ENCODE data around the gene USP54.

USP54 gene

GRCh38 chr10:73537288-73537687 lies 53.9 kb downstream of the USP54 start:
- H3K4me3 ChIP-seq (ENCODE audit: low read length in 2 of 2): no peak overlapping the region
- H3K27me3 ChIP-seq (ENCODE audit: control insufficient read depth in 2 of 2, insufficient read depth in 2 of 2, low read length in 2 of 2): no peaks in the 10 kb centered on the region
- H3K4me1 ChIP-seq (ENCODE audit: control insufficient read depth in 2 of 2, insufficient read depth in 2 of 2, low read length in 2 of 2): peaks cover 0 to 3% of the 10 kb centered on the region in 2 donors
- H3K36me3 ChIP-seq (ENCODE audit: control insufficient read depth in 2 of 2, insufficient read depth in 2 of 2, low read length in 2 of 2): peaks cover 33 to 46% of the 10 kb centered on the region in 2 donors
- no peak overlapping the region for H3K9ac ChIP-seq (ENCODE audit: low read depth in 1 of 2, low read length in 2 of 2)
- no peak overlapping the region for H3K27ac ChIP-seq (ENCODE audit: low read depth in 2 of 2, low read length in 2 of 2)
- no peaks in the 10 kb centered on the region for H3K9me3 ChIP-seq (ENCODE audit: control insufficient read depth in 2 of 2, low read length in 2 of 2)

GRCh38 chr10:73534857-73535256 lies 56.3 kb downstream of the USP54 start:
- Histone ChIP-seq H3K36me3 (ENCODE audit: control insufficient read depth in 2 of 2, insufficient read depth in 2 of 2, low read length in 2 of 2) (peaks cover 23 to 39% of the 10 kb centered on the region in 2 donors), H3K4me3 (ENCODE audit: low read length in 2 of 2) (no peak overlapping the region), H3K27me3 (ENCODE audit: control insufficient read depth in 2 of 2, insufficient read depth in 2 of 2, low read length in 2 of 2) (no peaks in the 10 kb centered on the region), H3K9ac (ENCODE audit: low read depth in 1 of 2, low read length in 2 of 2) (no peak overlapping the region), H3K9me3 (ENCODE audit: control insufficient read depth in 2 of 2, low read length in 2 of 2) (no peaks in the 10 kb centered on the region), H3K4me1 (ENCODE audit: control insufficient read depth in 2 of 2, insufficient read depth in 2 of 2, low read length in 2 of 2) (peaks cover 5 to 11% of the 10 kb centered on the region in 2 donors), H3K27ac (ENCODE audit: low read depth in 2 of 2, low read length in 2 of 2) (no peak overlapping the region)

- H3K36me3 ChIP-seq (ENCODE audit: control insufficient read depth in 2 of 2, insufficient read depth in 2 of 2, low read length in 2 of 2): peaks cover 22 to 37% of the 10 kb centered on the region in 2 donors
Measured at GRCh38 chr10:73529089-73529832, 61.9 kb downstream of the USP54 start.

GRCh38 chr10:73522263-73522662 lies 68.9 kb downstream of the USP54 start:
- Histone ChIP-seq H3K9ac (ENCODE audit: low read depth in 1 of 2, low read length in 2 of 2) (no peak overlapping the region), H3K27me3 (ENCODE audit: control insufficient read depth in 2 of 2, insufficient read depth in 2 of 2, low read length in 2 of 2) (no peaks in the 10 kb centered on the region), H3K4me3 (ENCODE audit: low read length in 2 of 2) (no peak overlapping the region), H3K9me3 (ENCODE audit: control insufficient read depth in 2 of 2, low read length in 2 of 2) (no peaks in the 10 kb centered on the region), H3K27ac (ENCODE audit: low read depth in 2 of 2, low read length in 2 of 2) (no peak overlapping the region), H3K4me1 (ENCODE audit: control insufficient read depth in 2 of 2, insufficient read depth in 2 of 2, low read length in 2 of 2) (no peaks in the 10 kb centered on the region), H3K36me3 (ENCODE audit: control insufficient read depth in 2 of 2, insufficient read depth in 2 of 2, low read length in 2 of 2) (peaks cover 56 to 69% of the 10 kb centered on the region in 2 donors)

More at GRCh38 chr10:73529089-73529832, 61.9 kb downstream of the USP54 start:
- H3K4me3 ChIP-seq (ENCODE audit: low read length in 2 of 2): no peak overlapping the region
- no peak overlapping the region for H3K27ac ChIP-seq (ENCODE audit: low read depth in 2 of 2, low read length in 2 of 2)
- H3K9ac ChIP-seq (ENCODE audit: low read depth in 1 of 2, low read length in 2 of 2): no peak overlapping the region
- H3K9me3 ChIP-seq (ENCODE audit: control insufficient read depth in 2 of 2, low read length in 2 of 2): no peaks in the 10 kb centered on the region
- H3K27me3 ChIP-seq (ENCODE audit: control insufficient read depth in 2 of 2, insufficient read depth in 2 of 2, low read length in 2 of 2): no peaks in the 10 kb centered on the region
- peaks cover 5 to 12% of the 10 kb centered on the region in 2 donors for H3K4me1 ChIP-seq (ENCODE audit: control insufficient read depth in 2 of 2, insufficient read depth in 2 of 2, low read length in 2 of 2)

- no peaks in the 10 kb centered on the region for H3K4me1 ChIP-seq (ENCODE audit: control insufficient read depth in 2 of 2, insufficient read depth in 2 of 2, low read length in 2 of 2)
- no peak overlapping the region for H3K4me3 ChIP-seq (ENCODE audit: low read length in 2 of 2)
- no peak overlapping the region for H3K27ac ChIP-seq (ENCODE audit: low read depth in 2 of 2, low read length in 2 of 2)
- H3K27me3 ChIP-seq (ENCODE audit: control insufficient read depth in 2 of 2, insufficient read depth in 2 of 2, low read length in 2 of 2): no peaks in the 10 kb centered on the region
- H3K36me3 ChIP-seq (ENCODE audit: control insufficient read depth in 2 of 2, insufficient read depth in 2 of 2, low read length in 2 of 2): peaks cover 57 to 63% of the 10 kb centered on the region in 2 donors
- no peak overlapping the region for H3K9ac ChIP-seq (ENCODE audit: low read depth in 1 of 2, low read length in 2 of 2)
- no peaks in the 10 kb centered on the region for H3K9me3 ChIP-seq (ENCODE audit: control insufficient read depth in 2 of 2, low read length in 2 of 2)
Measured at GRCh38 chr10:73519336-73519735, 71.8 kb downstream of the USP54 start.

GRCh38 chr10:73517166-73517888 lies 73.8 kb downstream of the USP54 start:
- Histone ChIP-seq H3K4me3 (ENCODE audit: low read length in 2 of 2) (no peak overlapping the region), H3K36me3 (ENCODE audit: control insufficient read depth in 2 of 2, insufficient read depth in 2 of 2, low read length in 2 of 2) (peaks cover 49 to 55% of the 10 kb centered on the region in 2 donors), H3K4me1 (ENCODE audit: control insufficient read depth in 2 of 2, insufficient read depth in 2 of 2, low read length in 2 of 2) (no peaks in the 10 kb centered on the region), H3K9me3 (ENCODE audit: control insufficient read depth in 2 of 2, low read length in 2 of 2) (no peaks in the 10 kb centered on the region), H3K27me3 (ENCODE audit: control insufficient read depth in 2 of 2, insufficient read depth in 2 of 2, low read length in 2 of 2) (no peaks in the 10 kb centered on the region), H3K9ac (ENCODE audit: low read depth in 1 of 2, low read length in 2 of 2) (no peak overlapping the region), H3K27ac (ENCODE audit: low read depth in 2 of 2, low read length in 2 of 2) (no peak overlapping the region)

- Histone ChIP-seq H3K4me1 (ENCODE audit: control insufficient read depth in 2 of 2, insufficient read depth in 2 of 2, low read length in 2 of 2) (no peaks in the 10 kb centered on the region), H3K9me3 (ENCODE audit: control insufficient read depth in 2 of 2, low read length in 2 of 2) (no peaks in the 10 kb centered on the region), H3K4me3 (ENCODE audit: low read length in 2 of 2) (no peak overlapping the region), H3K27ac (ENCODE audit: low read depth in 2 of 2, low read length in 2 of 2) (no peak overlapping the region), H3K9ac (ENCODE audit: low read depth in 1 of 2, low read length in 2 of 2) (no peak overlapping the region), H3K36me3 (ENCODE audit: control insufficient read depth in 2 of 2, insufficient read depth in 2 of 2, low read length in 2 of 2) (peaks cover 13 to 16% of the 10 kb centered on the region in 2 donors), H3K27me3 (ENCODE audit: control insufficient read depth in 2 of 2, insufficient read depth in 2 of 2, low read length in 2 of 2) (no peaks in the 10 kb centered on the region)
Measured at GRCh38 chr10:73512207-73512743, 78.9 kb downstream of the USP54 start.

GRCh38 chr10:73509695-73510094 lies 81.4 kb downstream of the USP54 start:
- no peak overlapping the region for H3K9ac ChIP-seq (ENCODE audit: low read depth in 1 of 2, low read length in 2 of 2)
- H3K36me3 ChIP-seq (ENCODE audit: control insufficient read depth in 2 of 2, insufficient read depth in 2 of 2, low read length in 2 of 2): peaks cover 6 to 9% of the 10 kb centered on the region in 2 donors
- H3K27ac ChIP-seq (ENCODE audit: low read depth in 2 of 2, low read length in 2 of 2): no peak overlapping the region
- H3K27me3 ChIP-seq (ENCODE audit: control insufficient read depth in 2 of 2, insufficient read depth in 2 of 2, low read length in 2 of 2): no peaks in the 10 kb centered on the region
- no peaks in the 10 kb centered on the region for H3K4me1 ChIP-seq (ENCODE audit: control insufficient read depth in 2 of 2, insufficient read depth in 2 of 2, low read length in 2 of 2)
- H3K4me3 ChIP-seq (ENCODE audit: low read length in 2 of 2): no peak overlapping the region
- no peaks in the 10 kb centered on the region for H3K9me3 ChIP-seq (ENCODE audit: control insufficient read depth in 2 of 2, low read length in 2 of 2)

- Histone ChIP-seq H3K4me3 (ENCODE audit: low read length in 2 of 2) (no peak overlapping the region), H3K36me3 (ENCODE audit: control insufficient read depth in 2 of 2, insufficient read depth in 2 of 2, low read length in 2 of 2) (peaks cover 21% of the 10 kb centered on the region in 2 donors), H3K27ac (ENCODE audit: low read depth in 2 of 2, low read length in 2 of 2) (no peak overlapping the region), H3K4me1 (ENCODE audit: control insufficient read depth in 2 of 2, insufficient read depth in 2 of 2, low read length in 2 of 2) (no peaks in the 10 kb centered on the region), H3K9ac (ENCODE audit: low read depth in 1 of 2, low read length in 2 of 2) (no peak overlapping the region), H3K9me3 (ENCODE audit: control insufficient read depth in 2 of 2, low read length in 2 of 2) (no peaks in the 10 kb centered on the region), H3K27me3 (ENCODE audit: control insufficient read depth in 2 of 2, insufficient read depth in 2 of 2, low read length in 2 of 2) (no peaks in the 10 kb centered on the region)
Measured at GRCh38 chr10:73506491-73506890, 84.7 kb downstream of the USP54 start.

- no peaks in the 10 kb centered on the region for H3K27me3 ChIP-seq (ENCODE audit: control insufficient read depth in 2 of 2, insufficient read depth in 2 of 2, low read length in 2 of 2)
- H3K27ac ChIP-seq (ENCODE audit: low read depth in 2 of 2, low read length in 2 of 2): no peak overlapping the region
- no peak overlapping the region for H3K4me3 ChIP-seq (ENCODE audit: low read length in 2 of 2)
- no peaks in the 10 kb centered on the region for H3K4me1 ChIP-seq (ENCODE audit: control insufficient read depth in 2 of 2, insufficient read depth in 2 of 2, low read length in 2 of 2)
- H3K36me3 ChIP-seq (ENCODE audit: control insufficient read depth in 2 of 2, insufficient read depth in 2 of 2, low read length in 2 of 2): peaks cover 21 to 24% of the 10 kb centered on the region in 2 donors
- no peak overlapping the region for H3K9ac ChIP-seq (ENCODE audit: low read depth in 1 of 2, low read length in 2 of 2)
- no peaks in the 10 kb centered on the region for H3K9me3 ChIP-seq (ENCODE audit: control insufficient read depth in 2 of 2, low read length in 2 of 2)
Measured at GRCh38 chr10:73506074-73506473, 85.1 kb downstream of the USP54 start.
